PC-9 (cell line): ENCODE data around the gene ECM2.

ENCODE experiments used
- CTCF ChIP-seq: fragments of 200-600 bp; sonication (generic); conservative IDR thresholded peaks from 2 replicates; pipeline ENCODE4 v1.6.1; 2017; ENCODE audit warnings: mixed run types, antibody characterized with exemption, mild to moderate bottlenecking, moderate library complexity
- EZH2 ChIP-seq: fragments of 200-600 bp; sonication (generic); IDR thresholded peaks from 2 replicates; pipeline ENCODE4 v1.8.0; 2017; ENCODE audit warnings: antibody characterized with exemption, low read depth

- TF ChIP-seq EZH2 (no peak), CTCF (no peak)
These were observed 26.7 kb downstream of the ECM2 start for GRCh38 chr9:92509050-92509449.
